ENCODE results near the gene ABCC1. TPM values are rescaled to one million over a fixed set of nuclear protein-coding genes. Genes with fewer than 3 reads are reported as not detected.

The ABCC1 gene
- total and polyA plus RNA-seq, 12 donors = 12.4 to 38.8 (median 28.0) TPM

DNA sequence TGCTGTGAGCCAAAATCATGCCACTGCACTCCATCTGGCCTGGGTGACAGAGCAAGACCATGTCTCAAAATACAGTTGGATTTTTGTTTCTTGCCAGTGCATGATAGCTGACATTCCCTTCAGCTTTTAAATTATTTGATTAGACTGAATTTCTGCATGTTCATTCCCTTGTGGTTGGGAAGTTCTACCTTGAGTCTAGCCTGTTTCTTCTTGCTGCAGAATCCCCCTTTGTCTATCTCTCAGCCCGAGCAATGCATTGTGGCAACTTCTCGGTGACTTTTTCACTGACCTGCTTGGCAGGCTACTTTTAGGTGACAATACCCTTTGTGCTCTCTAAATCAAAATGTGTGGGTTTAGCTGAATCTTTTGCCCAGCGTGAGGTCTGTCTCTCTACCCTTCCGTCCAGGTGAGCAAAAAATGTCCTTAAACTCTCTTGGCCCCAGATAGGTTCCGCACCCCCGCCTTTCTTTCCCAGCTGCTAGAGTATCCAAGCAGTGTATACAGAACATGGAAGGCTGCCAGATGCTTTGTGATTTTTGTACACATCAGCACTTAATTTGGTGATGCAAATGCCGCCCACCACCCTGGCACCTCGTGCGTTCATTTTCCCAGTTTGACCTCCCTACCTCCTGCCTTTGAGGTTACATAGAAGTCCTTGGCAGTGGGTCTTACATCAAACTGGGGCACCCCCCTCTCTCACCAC is 143.7 kb downstream of the ABCC1 start:
- Histone ChIP-seq H3K27ac (peak overlapping the region in 1 of 5 donors; percentile 25), H3K4me3 (no peak overlapping the region), H3K4me1 (replicated peaks in 1 of 2) (peaks cover 8 to 13% of the 10 kb centered on the region in 2 donors), H3K27me3 (no peaks in the 10 kb centered on the region), H3K9me3 (replicated peaks in 1 of 3) (no peaks in the 10 kb centered on the region), H3K36me3 (replicated peaks in 1 of 2) (peaks cover 0 to 12% of the 10 kb centered on the region in 2 donors)
- peak; percentile 18 to 56 (median 32) for DNase-seq
- intact Hi-C loops (cut with DNase I) = no loop called here
- no peak for TF ChIP-seq POLR2A (IDR thresholded peaks at IDR 0.05)
- TF ChIP-seq, protein P1, sequence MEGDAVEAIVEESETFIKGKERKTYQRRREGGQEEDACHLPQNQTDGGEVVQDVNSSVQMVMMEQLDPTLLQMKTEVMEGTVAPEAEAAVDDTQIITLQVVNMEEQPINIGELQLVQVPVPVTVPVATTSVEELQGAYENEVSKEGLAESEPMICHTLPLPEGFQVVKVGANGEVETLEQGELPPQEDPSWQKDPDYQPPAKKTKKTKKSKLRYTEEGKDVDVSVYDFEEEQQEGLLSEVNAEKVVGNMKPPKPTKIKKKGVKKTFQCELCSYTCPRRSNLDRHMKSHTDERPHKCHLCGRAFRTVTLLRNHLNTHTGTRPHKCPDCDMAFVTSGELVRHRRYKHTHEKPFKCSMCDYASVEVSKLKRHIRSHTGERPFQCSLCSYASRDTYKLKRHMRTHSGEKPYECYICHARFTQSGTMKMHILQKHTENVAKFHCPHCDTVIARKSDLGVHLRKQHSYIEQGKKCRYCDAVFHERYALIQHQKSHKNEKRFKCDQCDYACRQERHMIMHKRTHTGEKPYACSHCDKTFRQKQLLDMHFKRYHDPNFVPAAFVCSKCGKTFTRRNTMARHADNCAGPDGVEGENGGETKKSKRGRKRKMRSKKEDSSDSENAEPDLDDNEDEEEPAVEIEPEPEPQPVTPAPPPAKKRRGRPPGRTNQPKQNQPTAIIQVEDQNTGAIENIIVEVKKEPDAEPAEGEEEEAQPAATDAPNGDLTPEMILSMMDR (IDR thresholded peaks at IDR 0.05) = no peak
- WGBS, 4 donors = 62 to 80% (median 66%) methylated on average over 9 of the region's 9 CpGs

DNA sequence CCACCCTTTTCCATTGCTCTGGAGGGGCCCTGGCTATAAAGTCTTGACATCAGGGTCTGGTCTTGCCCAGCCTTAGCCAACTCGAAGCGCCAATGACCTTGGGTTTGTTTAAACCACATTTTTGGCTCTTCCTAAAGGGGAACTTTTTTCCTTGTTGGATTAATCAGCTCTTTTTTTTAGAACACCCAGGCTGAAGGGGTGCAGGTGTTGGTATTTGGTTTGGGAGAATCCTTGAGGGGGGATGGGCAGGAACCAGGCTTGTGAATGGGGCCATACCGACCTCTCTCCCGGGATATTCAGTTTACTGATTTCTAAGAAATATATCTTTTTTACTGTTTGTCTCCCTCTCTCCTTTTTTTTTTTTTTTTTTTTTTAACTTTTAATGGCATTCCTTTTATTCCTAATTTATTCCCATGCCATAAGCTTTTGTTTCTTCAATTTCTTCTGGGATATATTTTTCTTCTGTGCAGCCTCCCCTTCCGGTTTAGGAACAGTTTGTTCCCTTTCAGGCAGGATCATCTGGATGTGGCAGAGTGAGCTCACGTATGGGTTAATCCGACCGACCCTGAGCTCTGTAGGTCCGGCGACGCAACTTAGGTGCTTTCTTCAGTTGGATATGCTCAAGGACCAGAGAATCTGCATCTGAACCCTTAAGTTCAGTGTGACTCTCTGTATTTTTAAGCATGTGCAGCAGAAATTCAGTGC is 144.4 kb downstream of the ABCC1 start:
- H3K27ac ChIP-seq = peak overlapping the region in 1 of 5 donors; percentile 25
- no peaks in the 10 kb centered on the region for H3K9me3 ChIP-seq (replicated peaks in 1 of 3)
- peak in 4 of 7 donors; percentile 9 to 31 (median 20) for DNase-seq
- TF ChIP-seq POLR2A (IDR thresholded peaks at IDR 0.05) = no peak
- TF ChIP-seq, protein P1 (IDR thresholded peaks at IDR 0.05) = no peak
- intact Hi-C loops (cut with DNase I) = no loop called here
- no peaks in the 10 kb centered on the region for H3K27me3 ChIP-seq
- H3K36me3 ChIP-seq (replicated peaks in 1 of 2) = peaks cover 0 to 12% of the 10 kb centered on the region in 2 donors
- H3K4me3 ChIP-seq = no peak overlapping the region
- peaks cover 8 to 13% of the 10 kb centered on the region in 2 donors for H3K4me1 ChIP-seq (replicated peaks in 1 of 2)
- 46 to 55% (median 52%) methylated on average over 11 of the region's 11 CpGs for WGBS, 4 donors

- DNase-seq = no peak
- no peaks in the 10 kb centered on the region for H3K9me3 ChIP-seq (replicated peaks in 1 of 3)
- H3K4me1 ChIP-seq (replicated peaks in 1 of 2) = peaks cover 8 to 13% of the 10 kb centered on the region in 2 donors
- H3K4me3 ChIP-seq = no peak overlapping the region
- intact Hi-C loops (cut with DNase I) = no loop called here
- peak overlapping the region in 2 of 5 donors; percentile 15 to 50 for H3K27ac ChIP-seq
- H3K27me3 ChIP-seq = no peaks in the 10 kb centered on the region
- 79 to 86% (median 83%) methylated on average over 8 of the region's 8 CpGs for WGBS, 4 donors
- TF ChIP-seq POLR2A (IDR thresholded peaks at IDR 0.05) = no peak
- TF ChIP-seq, protein P1 (IDR thresholded peaks at IDR 0.05) = no peak
- H3K36me3 ChIP-seq (replicated peaks in 1 of 2) = peaks cover 0 to 7% of the 10 kb centered on the region in 2 donors
These were observed 146.2 kb downstream of the ABCC1 start for GRCh38 chr16:16095646-16096045.

DNA sequence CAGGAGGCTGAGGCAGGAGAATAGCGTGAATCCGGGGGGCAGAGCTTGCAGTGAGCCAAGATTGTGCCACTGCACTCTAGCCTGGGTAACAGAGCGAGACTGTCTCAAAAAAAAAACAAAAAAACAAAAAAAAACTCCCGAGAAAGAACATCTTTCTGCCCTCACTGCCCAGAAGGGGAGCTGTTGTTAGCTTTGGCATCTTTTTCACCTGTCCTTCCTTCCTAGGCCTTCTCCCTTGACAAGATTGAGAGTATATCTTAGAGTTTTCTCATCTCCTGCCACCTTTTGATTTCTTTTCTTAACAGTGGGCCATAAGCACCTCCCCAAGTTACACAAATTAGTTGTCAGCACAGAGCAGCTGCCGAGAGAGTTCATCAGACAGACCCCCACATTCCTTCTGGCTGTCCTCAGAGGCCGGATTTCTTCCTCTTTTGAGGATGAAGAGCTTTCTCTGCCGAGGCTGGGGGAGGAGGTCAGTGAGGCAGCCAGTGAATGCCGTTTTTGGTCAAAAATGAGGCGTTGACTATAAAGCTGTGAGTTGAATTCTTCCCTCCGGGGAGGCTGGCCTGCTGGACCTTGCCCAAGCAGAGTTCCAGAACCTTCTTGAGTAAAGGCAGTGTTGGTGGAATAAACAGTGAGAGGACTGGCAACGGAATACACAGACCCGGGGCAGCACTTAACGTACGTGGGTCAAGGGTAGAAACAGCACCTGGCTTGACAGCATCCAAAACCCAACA is 146.9 kb downstream of the ABCC1 start:
- H3K9me3 ChIP-seq (replicated peaks in 1 of 3) = no peaks in the 10 kb centered on the region
- H3K36me3 ChIP-seq (replicated peaks in 1 of 2) = peaks cover 0 to 4% of the 10 kb centered on the region in 2 donors
- peak in 5 of 7 donors; percentile 20 to 72 (median 26) for DNase-seq
- peak overlapping the region in 3 of 5 donors; percentile 15 to 50 (median 46) for H3K27ac ChIP-seq
- no peaks in the 10 kb centered on the region for H3K27me3 ChIP-seq
- intact Hi-C loops (cut with DNase I) = no loop called here
- no peak overlapping the region for H3K4me3 ChIP-seq
- WGBS, 4 donors = 65 to 74% (median 69%) methylated on average over 14 of the region's 14 CpGs
- peaks cover 8 to 13% of the 10 kb centered on the region in 2 donors for H3K4me1 ChIP-seq (replicated peaks in 1 of 2)
- TF ChIP-seq POLR2A (IDR thresholded peaks at IDR 0.05) = no peak
- TF ChIP-seq, protein P1 (IDR thresholded peaks at IDR 0.05) = no peak

Data from adrenal gland (tissue), 12 donors.